ENCODE results near the gene TMEM30B. TPM values are rescaled to one million over a fixed set of nuclear protein-coding genes. Genes with fewer than 3 reads are reported as not detected.

Gene TMEM30B
- total and polyA plus RNA-seq, 2 of the 8 experiments (the other 6 are each of a cell fraction or from before 2014, with no cell fraction given): 11.2 to 18.7 TPM

- Histone ChIP-seq H2AFZ (ENCODE audit: low read length) (no peak overlapping the region), H3K4me3 (ENCODE audit: extremely low read depth in 1 of 4, insufficient read depth in 2 of 4, low read depth in 3 of 4, low read length in 4 of 4) (no peak overlapping the region), H3K4me2 (ENCODE audit: insufficient read depth in 1 of 2, low read depth in 2 of 2, low read length in 2 of 2) (no peak overlapping the region), H3K27me3 (replicated peaks in 1 of 4; ENCODE audit: control insufficient read depth in 3 of 4, extremely low read depth in 1 of 4, insufficient read depth in 3 of 4, low read length in 3 of 4) (no peaks in the 10 kb centered on the region), H2BK12ac (ENCODE audit: low read depth, low read length) (no peak overlapping the region), H2BK120ac (replicated peaks; ENCODE audit: low read depth, low read length) (no peak overlapping the region), H2AK5ac (ENCODE audit: low read depth, low read length) (no peak overlapping the region), H3K36me3 (ENCODE audit: control insufficient read depth in 2 of 4, insufficient read depth in 4 of 4, low read length in 3 of 4) (no peaks in the 10 kb centered on the region; a peak in 1 of 8 replicates), H4K20me1 (replicated peaks in 1 of 2; ENCODE audit: control insufficient read depth in 1 of 2, insufficient read depth in 2 of 2, low read length in 2 of 2) (no peaks in the 10 kb centered on the region), H2BK15ac (ENCODE audit: low read length) (no peak overlapping the region), H4K5ac (ENCODE audit: insufficient read length, low read depth, low read length) (no peak overlapping the region), H3K23ac (ENCODE audit: insufficient read length) (no peak overlapping the region), H3K79me2 (ENCODE audit: control insufficient read depth in 1 of 2, insufficient read depth in 2 of 2, low read length in 2 of 2) (no peaks in the 10 kb centered on the region), H4K8ac (ENCODE audit: extremely low read depth, insufficient read depth, low read length) (no peak overlapping the region), H3K9me3 (ENCODE audit: insufficient read depth in 2 of 2, low read depth in 1 of 2, low read length in 1 of 2) (peaks cover 0 to 7% of the 10 kb centered on the region in 2 experiments; a peak in 2 of 4 replicates), H3K56ac (replicated peaks; ENCODE audit: insufficient read length, low read depth, low read length) (no peak overlapping the region), H3K4me1 (replicated peaks in 1 of 4; ENCODE audit: control insufficient read depth in 3 of 4, insufficient read depth in 4 of 4, low read length in 3 of 4) (peaks cover 0 to 3% (median 0%) of the 10 kb centered on the region in 4 experiments; a peak in 1 of 7 replicates), H3K79me1 (ENCODE audit: low read depth, low read length) (no peaks in the 10 kb centered on the region), H4K91ac (replicated peaks; ENCODE audit: insufficient read length, low read length) (no peak overlapping the region), H2BK20ac (ENCODE audit: low read length) (no peak overlapping the region), H2BK5ac (ENCODE audit: low read depth, low read length) (no peak overlapping the region), H3K18ac (ENCODE audit: extremely low read depth, low read length) (no peak overlapping the region), H3K27ac (ENCODE audit: low read depth, low read length) (no peak overlapping the region), H3K9ac (replicated peaks in 1 of 4; ENCODE audit: extremely low read depth in 1 of 4, low read depth in 3 of 4, low read length in 3 of 4) (no peak overlapping the region), H3K23me2 (ENCODE audit: low read depth, low read length) (no peaks in the 10 kb centered on the region), H3K14ac (ENCODE audit: insufficient read length) (no peak overlapping the region), H3K4ac (replicated peaks; ENCODE audit: insufficient read length, low read depth, low read length) (no peak overlapping the region)
- ChIA-PET POLR2A (ENCODE audit: partially characterized antibody) (no interaction called here), CTCF (ENCODE audit: partially characterized antibody) (interaction anchor here (0.6 to 1.5 kb wide), 6 partner anchors 8 to 448 kb away, joined by 3 to 4 read pairs (median 3); no protein-coding TSS in a partner anchor)
- WGBS, 2 experiments (ENCODE audit: extremely low coverage in 1 of 2, insufficient coverage in 1 of 2, insufficient read length in 1 of 2, insufficient replicate concordance in 2 of 2, low coverage in 1 of 2, low lambda C conversion rate in 2 of 2, missing lambda C conversion rate in 1 of 2): 86% methylated on average over 2 of the region's 2 CpGs; no CpG with 5 or more reads in 1 of the 2 experiments
- no peak for FAIRE-seq
- no peak for TF ChIP-seq ZNF274 (IDR thresholded peaks at IDR 0.05; ENCODE audit: borderline replicate concordance, extremely low read depth, low read length)
- no peak for TF ChIP-seq GTF2F1 (IDR thresholded peaks at IDR 0.05; ENCODE audit: borderline replicate concordance, low read depth, low read length)
- TF ChIP-seq POLR2A (IDR thresholded peaks at IDR 0.05; ENCODE audit: control extremely low read depth in 1 of 2, low read depth in 2 of 2, low read length in 2 of 2): no peak
- no peak for TF ChIP-seq KDM5A (IDR thresholded peaks at IDR 0.05; ENCODE audit: low read length)
- TF ChIP-seq TAF7 (optimal IDR thresholded peaks at IDR 0.05; ENCODE audit: borderline replicate concordance, low read depth, low read length): no peak
- no peak for DNase-seq (ENCODE audit: low read depth in 1 of 2, low spot score in 2 of 2)
These were observed 23.6 kb upstream of the TMEM30B start for GRCh38 chr14:61304688-61305087.

All from H1 (cell line).